GM12878 (cell line): Measurements from ENCODE around the gene APOLD1. TPM values are rescaled to one million over a fixed set of nuclear protein-coding genes. Genes with fewer than 3 reads are reported as not detected.

Source experiments
- ATF2 ChIP-seq: IDR thresholded peaks from 2 replicates; pipeline ENCODE4 v1.6.1; 2012; ENCODE audit warnings: low read length, inconsistent platforms
- CHD2 ChIP-seq: IDR thresholded peaks from 2 replicates; pipeline ENCODE4 v1.6.1; 2011; ENCODE audit warnings: low read depth, low read length, improper control_type of control experiment, borderline replicate concordance
- GABPA ChIP-seq: IDR thresholded peaks from 2 replicates; pipeline ENCODE4 v1.6.1; 2014; ENCODE audit warnings: antibody characterized with exemption, low read depth, mild to moderate bottlenecking, inconsistent platforms
- IKZF2 ChIP-seq, 2 experiments: fragments of 450-650 bp; IDR thresholded peaks; 2 replicates each; pipeline ENCODE4 v1.6.1; 2017; ENCODE audit warnings: mild to moderate bottlenecking in 2 of 2, moderate library complexity in 2 of 2
- KAT2A ChIP-seq: conservative IDR thresholded peaks from 2 replicates; pipeline ENCODE4 v1.6.1; 2011; ENCODE audit warnings: low read depth, low read length; ENCODE audit not compliant: control insufficient read depth
- MTA3 ChIP-seq: IDR thresholded peaks from 2 replicates; pipeline ENCODE4 v1.6.1; 2012; ENCODE audit warnings: low read length, inconsistent platforms, borderline replicate concordance
- MYC ChIP-seq: IDR thresholded peaks from 2 replicates; pipeline ENCODE4 v1.6.1; 2011; ENCODE audit warnings: mild to moderate bottlenecking, low read length, moderate library complexity, inconsistent platforms; ENCODE audit not compliant: insufficient read depth, insufficient replicate concordance, insufficient read length, severe bottlenecking
- NFIC ChIP-seq: IDR thresholded peaks from 2 replicates; pipeline ENCODE4 v1.6.1; 2012; ENCODE audit warnings: low read depth, mild to moderate bottlenecking, inconsistent platforms, low read length, moderate library complexity
- NFYA ChIP-seq: IDR thresholded peaks from 2 replicates; pipeline ENCODE4 v1.6.1; 2011; ENCODE audit warnings: low read depth, mild to moderate bottlenecking, low read length, improper control_type of control experiment, borderline replicate concordance
- NR2C1 ChIP-seq: fragments of 450-650 bp; IDR thresholded peaks from 2 replicates; pipeline ENCODE4 v1.6.1; 2017; ENCODE audit warnings: antibody characterized with exemption, mild to moderate bottlenecking, moderate library complexity
- NR2F1 ChIP-seq: fragments of 450-650 bp; conservative IDR thresholded peaks from 2 replicates; pipeline ENCODE4 v1.6.1; 2017; ENCODE audit warnings: mild to moderate bottlenecking
- RBBP5 ChIP-seq: fragments of 200-600 bp; sonication (generic); conservative IDR thresholded peaks from 2 replicates; pipeline ENCODE4 v1.6.1; 2016
- RCOR1 ChIP-seq: conservative IDR thresholded peaks from 2 replicates; pipeline ENCODE4 v1.6.1; 2012; ENCODE audit warnings: low read depth, low read length, improper control_type of control experiment
- SMARCA5 ChIP-seq: fragments of 450-650 bp; IDR thresholded peaks from 2 replicates; pipeline ENCODE4 v1.6.1; 2017; ENCODE audit warnings: mild to moderate bottlenecking
- SUPT20H ChIP-seq: IDR thresholded peaks from 2 replicates; pipeline ENCODE4 v1.6.1; 2011; ENCODE audit warnings: low read depth, mild to moderate bottlenecking, low read length, moderate library complexity, borderline replicate concordance; ENCODE audit not compliant: control insufficient read depth
- SUZ12 ChIP-seq: fragments of 200-600 bp; sonication (generic); IDR thresholded peaks from one replicate; pipeline ENCODE4 v1.6.1; 2018; ENCODE audit warnings: antibody characterized with exemption, mild to moderate bottlenecking; ENCODE audit not compliant: unreplicated experiment
- TARDBP ChIP-seq: IDR thresholded peaks from 2 replicates; pipeline ENCODE4 v1.6.1; 2016; ENCODE audit warnings: borderline replicate concordance
- TCF12 ChIP-seq: IDR thresholded peaks from 2 replicates; pipeline ENCODE4 v1.6.1; 2011; ENCODE audit warnings: low read depth, mild to moderate bottlenecking, low read length
- TCF3 ChIP-seq: IDR thresholded peaks from 2 replicates; pipeline ENCODE4 v1.6.1; 2012; ENCODE audit warnings: low read depth, mild to moderate bottlenecking, low read length, borderline replicate concordance; ENCODE audit not compliant: insufficient read depth
- ZBED1 ChIP-seq: IDR thresholded peaks from 2 replicates; pipeline ENCODE4 v1.6.1; 2016; ENCODE audit warnings: borderline replicate concordance
- ZBTB33 ChIP-seq: fragments of 450-650 bp; IDR thresholded peaks from 2 replicates; pipeline ENCODE4 v1.6.1; 2017; ENCODE audit warnings: mild to moderate bottlenecking
- ZNF274 ChIP-seq: IDR thresholded peaks from one replicate; pipeline ENCODE4 v1.8.0; 2011; ENCODE audit not compliant: insufficient read length, insufficient read depth
- polyA plus RNA-seq, 11 experiments: library from polyadenylated mRNA; depleted of rRNA in 4 of 11; unstranded in 6 of 11; stranded (reverse) in 5 of 11; fragments of >200 nt; fragmentation: Nextera tagmentation in 4 of 11; fragmentation: Illumina TruSeq in 1 of 11; extraction: Ambion mirVana in 4 of 11; extraction: Trizol in 1 of 11; gene quantifications; 1 replicate in 1 of 11; 2 replicates in 10 of 11; pipeline versions ENCODE4 v1.2.1 to v1.2.3, GENCODE V29; 2011 to 2016; ENCODE audit warnings: inconsistent platforms in 2 of 11, missing spikeins in 2 of 11, low read depth in 1 of 11
- total RNA-seq, 4 experiments: library from RNA; depleted of rRNA in 3 of 4; stranded (reverse); fragments of >200 nt in 3 of 4; fragmentation: Illumina TruSeq in 1 of 4; extraction: Trizol in 1 of 4; gene quantifications; 2 replicates each; pipeline versions ENCODE4 v1.2.1 to v1.2.3, GENCODE V29; 2013 to 2021
- TF ChIP-seq, protein P1 (sequence below): fragments of 450-650 bp; formaldehyde crosslinking; IDR thresholded peaks from 2 replicates; pipeline ENCODE4 v1.4.0; 2022; ENCODE audit warnings: mild to moderate bottlenecking, moderate library complexity
- TF ChIP-seq, protein P2 (sequence below): IDR thresholded peaks from 2 replicates; pipeline ENCODE4 v1.6.1; 2011; ENCODE audit warnings: low read depth, low read length, improper control_type of control experiment, borderline replicate concordance

The APOLD1 gene
- total and polyA plus RNA-seq, 10 of the 15 experiments (the other 5 are each of a cell fraction or from before 2014, with no cell fraction given) = 1.1 to 8.9 (median 4.2) TPM

DNA sequence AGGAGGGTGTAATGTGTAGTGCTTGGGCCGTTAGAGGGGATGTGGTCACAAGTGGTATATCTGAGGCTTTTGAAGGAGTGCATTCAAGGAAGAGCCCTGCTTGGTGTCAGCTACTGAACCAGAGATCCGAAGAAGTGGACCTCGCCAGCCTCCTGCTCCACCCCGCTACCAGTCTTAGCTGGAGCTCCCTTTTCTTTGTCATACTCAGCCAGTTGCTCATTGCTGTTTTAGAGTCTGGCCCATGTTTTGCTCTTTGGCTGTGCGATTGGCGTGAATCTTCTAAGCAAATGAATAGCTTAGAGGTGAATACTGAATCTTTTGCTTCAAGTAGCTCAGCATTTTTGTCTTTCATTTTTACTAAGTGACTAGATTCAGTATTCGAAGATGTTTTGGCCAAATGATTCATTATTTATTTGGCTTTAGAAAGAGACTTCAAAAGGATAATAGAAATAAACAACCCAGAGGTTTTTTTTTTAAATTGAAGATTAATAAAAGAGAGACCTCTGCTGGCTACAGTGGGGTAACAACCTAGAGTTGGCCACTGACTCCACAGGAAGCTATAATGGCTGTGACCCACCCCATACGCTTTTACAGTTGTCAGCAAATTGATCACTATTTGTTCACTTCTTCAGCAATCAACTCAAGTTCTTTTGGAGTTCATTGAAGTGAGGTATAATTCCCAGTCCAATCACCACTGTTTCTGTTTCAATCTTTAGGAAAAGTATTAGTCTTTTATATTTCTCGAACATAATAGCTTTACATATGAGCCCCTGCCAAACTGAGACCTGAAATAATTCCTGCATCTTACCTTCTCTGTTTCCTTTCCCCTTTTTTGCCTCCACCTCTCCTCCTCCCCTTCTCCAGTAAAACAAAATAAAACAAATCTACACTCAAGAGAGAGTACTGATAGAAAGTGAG lies 48.4 kb upstream of the APOLD1 start (continued):
- TF ChIP-seq, protein P1, sequence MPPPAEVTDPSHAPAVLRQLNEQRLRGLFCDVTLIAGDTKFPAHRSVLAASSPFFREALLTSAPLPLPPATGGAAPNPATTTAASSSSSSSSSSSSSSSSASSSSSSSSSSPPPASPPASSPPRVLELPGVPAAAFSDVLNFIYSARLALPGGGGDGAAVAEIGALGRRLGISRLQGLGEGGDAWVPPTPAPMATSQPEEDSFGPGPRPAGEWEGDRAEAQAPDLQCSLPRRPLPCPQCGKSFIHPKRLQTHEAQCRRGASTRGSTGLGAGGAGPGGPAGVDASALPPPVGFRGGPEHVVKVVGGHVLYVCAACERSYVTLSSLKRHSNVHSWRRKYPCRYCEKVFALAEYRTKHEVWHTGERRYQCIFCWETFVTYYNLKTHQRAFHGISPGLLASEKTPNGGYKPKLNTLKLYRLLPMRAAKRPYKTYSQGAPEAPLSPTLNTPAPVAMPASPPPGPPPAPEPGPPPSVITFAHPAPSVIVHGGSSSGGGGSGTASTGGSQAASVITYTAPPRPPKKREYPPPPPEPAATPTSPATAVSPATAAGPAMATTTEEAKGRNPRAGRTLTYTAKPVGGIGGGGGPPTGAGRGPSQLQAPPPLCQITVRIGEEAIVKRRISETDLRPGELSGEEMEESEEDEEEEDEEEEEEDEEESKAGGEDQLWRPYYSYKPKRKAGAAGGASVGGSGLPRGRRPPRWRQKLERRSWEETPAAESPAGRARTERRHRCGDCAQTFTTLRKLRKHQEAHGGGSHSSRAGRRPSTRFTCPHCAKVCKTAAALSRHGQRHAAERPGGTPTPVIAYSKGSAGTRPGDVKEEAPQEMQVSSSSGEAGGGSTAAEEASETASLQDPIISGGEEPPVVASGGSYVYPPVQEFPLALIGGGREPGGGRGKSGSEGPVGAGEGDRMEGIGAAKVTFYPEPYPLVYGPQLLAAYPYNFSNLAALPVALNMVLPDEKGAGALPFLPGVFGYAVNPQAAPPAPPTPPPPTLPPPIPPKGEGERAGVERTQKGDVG (CRISPR knock-in tag) = no peak
- TF ChIP-seq MYC = no peak
- no peak for TF ChIP-seq RCOR1
- peak; percentile 59; the same call in 1 of the 2 replicates for TF ChIP-seq MTA3
- no peak for TF ChIP-seq NR2F1
- TF ChIP-seq IKZF2 (IDR thresholded peaks at IDR 0.05) = peak in 1 of 2 experiments; percentile 43; a peak in 3 of 4 replicates
- no peak for TF ChIP-seq ATF2
- TF ChIP-seq ZBED1 = no peak
- TF ChIP-seq RBBP5 = no peak
- no peak for TF ChIP-seq TCF3
- TF ChIP-seq KAT2A = no peak
- no peak for TF ChIP-seq ZBTB33
- TF ChIP-seq NFIC = peak; percentile 70
- no peak for TF ChIP-seq NR2C1
- no peak for TF ChIP-seq SUZ12
- no peak for TF ChIP-seq SMARCA5
- no peak for TF ChIP-seq CHD2
- no peak for TF ChIP-seq NFYA
- TF ChIP-seq SUPT20H = no peak
- TF ChIP-seq ZNF274 = no peak
- TF ChIP-seq TCF12 = no peak
- TF ChIP-seq, protein P2, sequence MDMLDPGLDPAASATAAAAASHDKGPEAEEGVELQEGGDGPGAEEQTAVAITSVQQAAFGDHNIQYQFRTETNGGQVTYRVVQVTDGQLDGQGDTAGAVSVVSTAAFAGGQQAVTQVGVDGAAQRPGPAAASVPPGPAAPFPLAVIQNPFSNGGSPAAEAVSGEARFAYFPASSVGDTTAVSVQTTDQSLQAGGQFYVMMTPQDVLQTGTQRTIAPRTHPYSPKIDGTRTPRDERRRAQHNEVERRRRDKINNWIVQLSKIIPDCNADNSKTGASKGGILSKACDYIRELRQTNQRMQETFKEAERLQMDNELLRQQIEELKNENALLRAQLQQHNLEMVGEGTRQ = no peak
- no peak for TF ChIP-seq GABPA
- no peak for TF ChIP-seq TARDBP
